ENCODE measurements around the gene ILF3.

- no peak for TF ChIP-seq CTCF (IDR thresholded peaks at IDR 0.05; ENCODE audit: insufficient read depth, low read length, poor library complexity, severe bottlenecking)
- TF ChIP-seq EZH2phosphoT487 (conservative IDR thresholded peaks at IDR 0.05; ENCODE audit: low read length), result no peak
Measured at GRCh38 chr19:10611907-10612306, 42.2 kb upstream of the ILF3 start.
